PC-9 (cell line): ENCODE results near the gene MRPL53. TPM values are rescaled to one million over a fixed set of nuclear protein-coding genes. Genes with fewer than 3 reads are reported as not detected.

Source experiments
- BruUV-seq: library from RNA; stranded (reverse); fragments of 400-500 nt; replicated peaks from 2 replicates; lab custom pipeline; 2021; lab: Mats Ljungman, UMichigan
- CTCF ChIA-PET: fragments of 300-600 bp; sonication (Branson Sonifier 250); formaldehyde crosslinking; loops from one replicate; lab custom pipeline; 2022; ENCODE audit warnings: antibody characterized with exemption; lab: Charles Lee
- POLR2A ChIA-PET: fragments of 300-600 bp; sonication (Branson Sonifier 250); formaldehyde crosslinking; loops from one replicate; lab custom pipeline; 2022; ENCODE audit warnings: antibody characterized with exemption; ENCODE audit not compliant: unreplicated experiment; lab: Charles Lee
- DNase-seq, 2 experiments: peaks; one replicate each; pipeline versions ENCODE4 v3.0.0 to v3.0.0-alpha.2; 2015 to 2022; ENCODE audit warnings: mixed read lengths in 1 of 2
- H2AFZ ChIP-seq: fragments of 200-600 bp; sonication (generic); 2 replicates; pipeline ENCODE4 v1.8.1; 2017; ENCODE audit warnings: antibody characterized with exemption
- H3F3A ChIP-seq: fragments of 200-600 bp; sonication (generic); 2 replicates; pipeline ENCODE4 v1.8.1; 2017; ENCODE audit warnings: antibody characterized with exemption, mild to moderate bottlenecking, low read depth; ENCODE audit not compliant: insufficient read depth
- H3K27ac ChIP-seq: fragments of 200-600 bp; sonication (generic); 2 replicates; pipeline ENCODE4 v1.6.1; 2016; ENCODE audit warnings: mixed run types
- H3K27me3 ChIP-seq: fragments of 200-600 bp; sonication (generic); 2 replicates; pipeline ENCODE4 v1.6.1; 2016; ENCODE audit warnings: low read depth, mixed run types; ENCODE audit not compliant: insufficient read depth
- H3K36me3 ChIP-seq: fragments of 200-600 bp; sonication (generic); 2 replicates; pipeline ENCODE4 v1.6.1; 2016; ENCODE audit warnings: low read depth, mixed run types
- H3K4me1 ChIP-seq: fragments of 200-600 bp; sonication (generic); replicated peaks from 2 replicates; pipeline ENCODE4 v1.6.1; 2016; ENCODE audit warnings: mixed run types; ENCODE audit not compliant: insufficient read depth
- H3K4me2 ChIP-seq: fragments of 200-600 bp; sonication (generic); 2 replicates; pipeline ENCODE4 v1.6.1; 2017; ENCODE audit warnings: mixed run types
- H3K4me3 ChIP-seq: fragments of 200-600 bp; sonication (generic); 2 replicates; pipeline ENCODE4 v1.6.1; 2016; ENCODE audit warnings: mixed run types
- H3K79me2 ChIP-seq: fragments of 200-600 bp; sonication (generic); 2 replicates; pipeline ENCODE4 v1.6.1; 2017; ENCODE audit warnings: low read depth, mixed run types
- H3K9me2 ChIP-seq: fragments of 200-600 bp; sonication (generic); 2 replicates; pipeline ENCODE4 v1.8.1; 2017; ENCODE audit warnings: mild to moderate bottlenecking; ENCODE audit not compliant: insufficient read depth
- H3K9me3 ChIP-seq: fragments of 200-600 bp; sonication (generic); 2 replicates; pipeline ENCODE4 v1.8.1; 2016; ENCODE audit warnings: low read depth; ENCODE audit not compliant: insufficient read depth
- H4K20me1 ChIP-seq: fragments of 200-600 bp; sonication (generic); 2 replicates; pipeline ENCODE4 v1.8.1; 2017; ENCODE audit not compliant: insufficient read depth
- EZH2 ChIP-seq: fragments of 200-600 bp; sonication (generic); IDR thresholded peaks from 2 replicates; pipeline ENCODE4 v1.8.0; 2017; ENCODE audit warnings: antibody characterized with exemption, low read depth
- intact Hi-C: fragments of 100-400 bp; cut with micrococcal nuclease; formaldehyde crosslinking; loops from one replicate; pipeline ENCODE4 v1.10.0; 2022; ENCODE audit not compliant: unreplicated experiment
- total RNA-seq: library from RNA; stranded (reverse); gene quantifications from 2 replicates; pipeline ENCODE4 v1.2.3, GENCODE V29; 2021
- TF ChIP-seq, protein P1 (sequence below): fragments of 200-600 bp; sonication (generic); conservative IDR thresholded peaks from 2 replicates; pipeline ENCODE4 v1.6.1; 2017; ENCODE audit warnings: mixed run types, antibody characterized with exemption, mild to moderate bottlenecking, moderate library complexity

MRPL53 gene
- total RNA-seq, 1 experiment from 2014 or later: 51.1 TPM

DNA sequence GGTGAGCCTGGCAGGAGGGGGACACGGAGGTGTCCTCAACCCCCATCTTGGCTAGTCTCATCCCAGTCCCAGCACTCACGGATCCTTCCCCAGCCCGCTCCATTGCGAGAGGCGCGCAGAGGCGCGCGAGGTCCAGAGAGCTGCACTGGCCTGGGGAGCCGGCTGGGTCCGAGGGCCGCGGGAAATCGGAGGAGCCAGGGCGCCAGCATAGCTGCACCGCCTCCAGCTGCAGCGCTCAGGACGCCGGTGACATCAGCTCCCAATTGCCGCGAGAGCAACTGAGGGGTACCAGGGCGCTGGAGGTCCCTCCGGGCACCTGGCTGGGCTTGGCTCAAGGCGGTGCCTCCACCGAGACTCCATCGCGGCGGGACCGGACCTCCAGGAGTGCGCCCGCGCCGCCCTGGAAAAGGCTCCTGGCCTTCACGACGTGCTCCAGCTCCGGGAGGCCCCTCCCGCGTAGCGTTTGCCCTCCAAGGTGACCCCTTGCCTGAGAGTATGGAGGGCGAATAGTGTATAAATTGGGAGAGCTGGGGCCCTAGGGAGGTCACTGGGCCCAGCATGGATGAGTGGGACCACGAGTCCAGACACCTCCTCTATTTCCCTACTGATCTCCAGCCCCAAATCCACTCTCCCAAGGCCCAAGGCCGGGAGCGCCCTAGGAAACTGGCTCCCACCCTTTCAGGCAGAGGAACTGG lies 36.2 kb downstream of the MRPL53 start:
- Histone ChIP-seq H3K4me2 (no peak overlapping the region), H2AFZ (no peak overlapping the region), H3F3A (peaks cover 6% of the 10 kb centered on the region), H3K27ac (no peak overlapping the region), H3K9me2 (no peaks in the 10 kb centered on the region), H3K27me3 (no peaks in the 10 kb centered on the region), H3K9me3 (no peaks in the 10 kb centered on the region), H3K4me1 (peaks cover 7% of the 10 kb centered on the region; the same call in 1 of the 2 replicates), H3K79me2 (peaks cover 45% of the 10 kb centered on the region), H3K4me3 (no peak overlapping the region), H3K36me3 (peaks cover 10% of the 10 kb centered on the region; the same call in 1 of the 2 replicates), H4K20me1 (peaks cover 41% of the 10 kb centered on the region)
- ChIA-PET CTCF (no interaction called here), POLR2A (no interaction called here)
- TF ChIP-seq, protein P1, sequence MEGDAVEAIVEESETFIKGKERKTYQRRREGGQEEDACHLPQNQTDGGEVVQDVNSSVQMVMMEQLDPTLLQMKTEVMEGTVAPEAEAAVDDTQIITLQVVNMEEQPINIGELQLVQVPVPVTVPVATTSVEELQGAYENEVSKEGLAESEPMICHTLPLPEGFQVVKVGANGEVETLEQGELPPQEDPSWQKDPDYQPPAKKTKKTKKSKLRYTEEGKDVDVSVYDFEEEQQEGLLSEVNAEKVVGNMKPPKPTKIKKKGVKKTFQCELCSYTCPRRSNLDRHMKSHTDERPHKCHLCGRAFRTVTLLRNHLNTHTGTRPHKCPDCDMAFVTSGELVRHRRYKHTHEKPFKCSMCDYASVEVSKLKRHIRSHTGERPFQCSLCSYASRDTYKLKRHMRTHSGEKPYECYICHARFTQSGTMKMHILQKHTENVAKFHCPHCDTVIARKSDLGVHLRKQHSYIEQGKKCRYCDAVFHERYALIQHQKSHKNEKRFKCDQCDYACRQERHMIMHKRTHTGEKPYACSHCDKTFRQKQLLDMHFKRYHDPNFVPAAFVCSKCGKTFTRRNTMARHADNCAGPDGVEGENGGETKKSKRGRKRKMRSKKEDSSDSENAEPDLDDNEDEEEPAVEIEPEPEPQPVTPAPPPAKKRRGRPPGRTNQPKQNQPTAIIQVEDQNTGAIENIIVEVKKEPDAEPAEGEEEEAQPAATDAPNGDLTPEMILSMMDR: no peak
- TF ChIP-seq EZH2: no peak
- DNase-seq: no peak
- BruUV-seq: no TSS peak
- intact Hi-C loops: no loop called here

DNA sequence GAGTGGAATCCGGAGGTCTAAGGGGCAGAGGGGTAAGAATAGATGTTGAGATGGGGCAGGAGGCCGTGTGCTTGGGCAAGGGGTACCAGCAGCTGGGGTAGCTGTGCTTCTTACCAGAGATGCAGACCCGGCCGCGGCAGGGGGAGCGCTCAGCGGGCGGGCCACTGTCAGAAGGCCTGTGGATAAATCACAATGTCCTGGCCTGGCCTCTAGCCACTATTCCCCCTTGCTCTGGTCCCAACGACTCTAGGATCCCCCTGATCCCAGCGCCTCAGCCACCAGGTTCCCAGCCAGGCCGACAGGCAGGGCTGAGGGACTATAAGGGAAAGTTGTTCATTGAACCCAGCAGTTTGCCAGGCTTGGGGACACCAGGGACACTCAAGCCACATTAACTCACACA lies 42.0 kb downstream of the MRPL53 start:
- Histone ChIP-seq H4K20me1 (peaks cover 16% of the 10 kb centered on the region), H3K27ac (no peak overlapping the region), H3K36me3 (peaks cover 35% of the 10 kb centered on the region), H3K9me3 (no peaks in the 10 kb centered on the region), H3K27me3 (no peaks in the 10 kb centered on the region), H3K4me3 (no peak overlapping the region), H3K4me1 (no peaks in the 10 kb centered on the region), H3K79me2 (peaks cover 8% of the 10 kb centered on the region; the same call in 1 of the 2 replicates), H3K9me2 (no peaks in the 10 kb centered on the region), H3K4me2 (no peak overlapping the region), H3F3A (no peaks in the 10 kb centered on the region; the same call in 1 of the 2 replicates), H2AFZ (no peak overlapping the region)
- POLR2A ChIA-PET: no interaction called here
- TF ChIP-seq, protein P1: no peak
- no peak for TF ChIP-seq EZH2
- intact Hi-C loops: no loop called here
- no peak for DNase-seq
- no TSS peak for BruUV-seq
- CTCF ChIA-PET: no interaction called here

DNA sequence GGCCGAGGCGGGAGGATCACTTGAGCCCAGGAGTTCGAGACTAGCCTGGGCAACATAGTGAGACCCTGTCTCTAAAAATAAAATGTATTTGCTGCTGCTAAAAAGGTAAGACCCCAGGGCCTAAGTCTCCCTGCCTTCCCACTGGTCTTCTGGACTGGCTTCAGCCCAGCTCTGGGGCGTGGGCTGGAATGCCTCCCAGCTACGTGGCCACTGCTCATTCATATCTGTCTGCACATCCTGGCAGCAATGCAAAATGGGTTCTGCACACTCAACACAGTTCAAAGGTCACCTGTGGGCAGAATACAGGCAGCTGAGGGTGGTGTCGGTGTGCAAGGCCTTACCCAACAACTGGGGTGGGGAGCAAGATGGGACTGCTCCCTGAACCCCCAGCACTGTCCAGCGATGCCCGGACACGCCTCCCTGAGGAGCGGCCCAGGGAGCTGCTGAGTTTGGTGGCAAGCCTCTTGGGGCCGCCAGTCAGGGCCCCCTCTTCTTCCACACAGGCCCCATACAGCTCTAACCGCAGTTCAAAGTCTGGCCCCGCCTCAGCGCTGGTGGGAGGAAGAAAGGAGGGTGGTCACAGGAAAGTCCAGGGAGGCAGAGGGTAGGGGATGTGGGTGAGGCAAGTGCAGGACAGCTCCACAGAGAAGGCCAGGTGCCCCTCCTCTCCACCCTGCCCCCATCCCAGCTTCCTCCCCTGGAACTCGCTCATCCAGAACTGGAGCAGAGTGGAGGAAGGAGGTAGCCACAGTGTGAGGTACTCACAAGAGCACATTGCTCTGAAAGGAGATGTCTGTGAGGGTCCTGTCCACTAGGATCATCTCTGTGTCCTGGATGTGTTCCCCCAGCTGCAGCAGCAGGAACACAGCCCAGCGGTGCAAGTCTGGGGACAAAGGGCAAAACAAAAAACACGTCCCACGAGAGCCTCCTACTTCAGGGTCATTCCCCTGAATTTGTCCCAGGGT lies 42.7 kb downstream of the MRPL53 start:
- peaks cover 7% of the 10 kb centered on the region; the same call in 1 of the 2 replicates for H3F3A ChIP-seq
- H3K9me3 ChIP-seq: no peaks in the 10 kb centered on the region
- peaks cover under 1% of the 10 kb centered on the region; the same call in 1 of the 2 replicates for H3K79me2 ChIP-seq
- no peak for DNase-seq
- H3K27ac ChIP-seq: no peak overlapping the region
- H2AFZ ChIP-seq: no peak overlapping the region
- no peaks in the 10 kb centered on the region for H3K27me3 ChIP-seq
- no TSS peak for BruUV-seq
- TF ChIP-seq, protein P1: no peak
- no peak for TF ChIP-seq EZH2
- peaks cover 35% of the 10 kb centered on the region for H3K36me3 ChIP-seq
- intact Hi-C loops: no loop called here
- POLR2A ChIA-PET: no interaction called here
- no peaks in the 10 kb centered on the region for H3K4me1 ChIP-seq
- CTCF ChIA-PET: no interaction called here
- H3K4me2 ChIP-seq: no peak overlapping the region
- H4K20me1 ChIP-seq: peaks cover 9% of the 10 kb centered on the region; the same call in 1 of the 2 replicates
- no peaks in the 10 kb centered on the region for H3K9me2 ChIP-seq
- no peak overlapping the region for H3K4me3 ChIP-seq
